GM19240 (cell line): Measurements from ENCODE around the gene NIP7.
"Not testable (repeated sequence)": the region's sequence is repeated elsewhere in the genome, so short reads cannot be mapped to it uniquely, and the experiment has no call there.

ENCODE experiments used
- DNase-seq: peaks from one replicate; pipeline ENCODE4 v3.0.0; 2011; ENCODE audit warnings: low spot score; ENCODE audit not compliant: insufficient read length

NIP7 gene

GRCh38 chr16:69339289-69340094 is at the start of gene NIP7, which contains the start of gene COG8:
TSS of gene NIP7 (plus strand) at chr16:69339772. CDS start at chr16:69339830, 58 bp downstream.
TSS of gene COG8 (minus strand) at chr16:69339564. CDS start at chr16:69339552, 12 bp downstream.
- DNase-seq: peak; percentile 83

DNA sequence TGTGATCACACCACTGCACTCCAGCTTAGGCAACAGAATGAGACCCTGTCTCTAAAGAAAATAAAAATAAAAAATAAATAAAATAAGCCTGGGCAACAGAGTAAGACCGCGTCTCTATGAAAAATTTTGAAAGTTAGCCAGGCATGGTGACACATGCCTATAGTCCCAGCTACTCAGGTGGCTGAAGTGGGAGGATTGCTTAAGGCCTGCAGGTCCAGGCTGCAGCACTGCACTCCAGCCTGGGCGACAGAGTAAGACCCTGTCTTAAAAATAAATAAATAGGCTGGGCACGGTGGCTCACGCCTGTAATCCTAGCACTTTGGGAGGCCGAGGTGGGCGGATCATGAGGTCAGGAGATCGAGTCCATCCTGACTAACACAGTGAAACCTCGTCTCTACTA is 47.9 kb upstream of the NIP7 start:
- DNase-seq: not testable (repeated sequence)

DNA sequence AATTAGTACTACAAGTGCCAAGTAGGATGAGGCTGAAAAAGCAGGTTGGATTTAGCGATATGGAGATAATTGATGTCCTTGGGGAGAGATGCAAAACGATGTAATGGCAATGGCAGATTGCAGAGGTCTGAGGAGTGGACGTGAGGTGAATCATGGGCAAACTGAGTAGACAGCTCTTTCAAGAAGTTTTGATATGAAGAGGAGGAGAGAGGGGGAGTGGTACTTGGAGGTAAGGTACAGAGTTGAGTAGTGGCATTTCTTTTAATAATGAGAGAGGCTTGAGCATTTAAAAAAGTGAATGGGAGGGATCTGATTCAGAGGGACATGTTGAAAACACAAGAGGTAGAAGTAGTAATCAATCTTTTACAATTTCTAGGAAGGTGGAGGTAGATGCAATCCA is 46.2 kb upstream of the NIP7 start:
- no peak for DNase-seq

DNA sequence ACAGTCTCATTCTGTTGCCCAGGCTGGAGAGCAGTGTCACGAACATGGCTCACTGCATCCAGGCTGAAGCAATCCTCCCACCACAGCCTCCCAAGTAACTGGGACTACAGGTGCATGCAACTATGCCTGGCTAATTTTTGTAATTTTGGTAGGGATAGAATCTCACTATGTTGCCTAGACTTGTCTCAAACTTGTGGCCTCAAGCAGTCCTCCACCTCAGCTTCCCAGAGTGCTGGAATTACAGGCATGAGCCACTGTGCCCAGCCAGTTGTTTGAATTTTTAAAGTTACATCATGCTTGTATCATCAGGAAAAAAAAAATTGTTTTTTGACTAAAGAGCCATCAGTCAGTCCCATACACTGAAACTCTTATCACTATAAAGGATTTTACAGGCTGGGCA is 45.5 kb upstream of the NIP7 start:
- DNase-seq: no peak

DNA sequence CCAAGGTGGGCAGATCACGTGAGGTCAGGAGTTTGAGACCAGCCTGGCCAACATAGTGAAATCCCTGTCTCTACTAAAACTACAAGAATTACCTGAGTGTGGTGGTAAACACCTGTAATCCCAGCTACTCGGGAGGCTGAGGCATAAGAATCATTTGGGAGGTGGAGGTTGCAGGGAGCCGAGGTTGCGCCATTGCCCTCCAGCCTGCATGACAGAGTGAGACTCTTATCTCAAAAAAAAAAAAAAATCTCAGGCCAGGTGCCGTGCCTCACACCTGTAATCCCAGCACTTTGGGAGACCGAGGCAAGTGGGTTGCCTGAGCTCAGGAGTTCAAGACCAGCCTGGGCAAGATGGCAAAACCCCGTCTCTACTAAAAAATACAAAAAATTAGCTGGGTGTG is 42.8 kb upstream of the NIP7 start:
- not testable (repeated sequence) for DNase-seq

- no peak for DNase-seq
These were observed 41.3 kb upstream of the NIP7 start for GRCh38 chr16:69298261-69298660.

- no peak for DNase-seq
These were observed 38.4 kb upstream of the NIP7 start for GRCh38 chr16:69301187-69301586.

DNA sequence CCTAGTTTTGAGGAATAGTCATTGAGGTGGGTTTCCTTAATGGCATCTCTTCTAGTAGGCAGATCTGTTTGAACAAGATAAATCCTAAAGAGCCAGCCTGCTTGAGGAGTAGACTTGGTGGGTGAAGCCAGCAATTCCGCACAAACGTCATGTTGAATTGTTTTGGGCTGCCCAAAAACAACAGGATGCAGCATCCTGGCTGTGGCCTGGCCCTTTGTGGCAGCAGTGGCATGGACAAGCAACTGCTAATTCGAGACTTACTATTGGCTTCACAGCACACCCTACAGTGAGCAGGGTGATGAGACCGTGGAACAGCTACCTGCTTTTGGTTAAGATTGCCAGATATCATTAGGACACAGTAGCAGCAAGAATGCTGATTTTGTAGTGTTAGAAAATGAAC is 37.7 kb upstream of the NIP7 start:
- DNase-seq: no peak

- DNase-seq: no peak
These were observed 37.3 kb upstream of the NIP7 start for GRCh38 chr16:69302301-69302700.

GRCh38 chr16:69306031-69306430 is 33.5 kb upstream of the NIP7 start:
- no peak for DNase-seq

- DNase-seq: no peak
These were observed 32.5 kb upstream of the NIP7 start for GRCh38 chr16:69307091-69307490.

DNA sequence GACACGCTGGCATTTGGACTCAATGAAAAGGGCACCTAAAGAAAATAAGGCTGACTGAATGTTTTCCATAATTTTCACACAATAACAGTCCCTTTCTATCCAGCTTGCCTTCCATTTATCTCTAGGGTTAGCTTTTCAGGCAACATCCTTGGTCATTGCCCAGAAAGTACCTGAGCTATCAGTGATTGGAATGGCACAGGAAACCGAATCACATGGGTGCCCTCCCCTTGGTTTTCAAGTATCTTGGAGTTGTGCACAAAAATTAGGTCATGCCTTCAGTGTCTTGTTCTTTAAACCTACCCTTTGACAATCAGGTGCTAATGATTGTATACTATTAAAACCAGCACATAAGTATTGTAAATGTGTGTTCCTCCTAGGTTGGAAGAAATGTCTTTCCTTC is 31.7 kb upstream of the NIP7 start:
- no peak for DNase-seq

- DNase-seq: no peak
These were observed 30.3 kb upstream of the NIP7 start for GRCh38 chr16:69309316-69309715.

DNA sequence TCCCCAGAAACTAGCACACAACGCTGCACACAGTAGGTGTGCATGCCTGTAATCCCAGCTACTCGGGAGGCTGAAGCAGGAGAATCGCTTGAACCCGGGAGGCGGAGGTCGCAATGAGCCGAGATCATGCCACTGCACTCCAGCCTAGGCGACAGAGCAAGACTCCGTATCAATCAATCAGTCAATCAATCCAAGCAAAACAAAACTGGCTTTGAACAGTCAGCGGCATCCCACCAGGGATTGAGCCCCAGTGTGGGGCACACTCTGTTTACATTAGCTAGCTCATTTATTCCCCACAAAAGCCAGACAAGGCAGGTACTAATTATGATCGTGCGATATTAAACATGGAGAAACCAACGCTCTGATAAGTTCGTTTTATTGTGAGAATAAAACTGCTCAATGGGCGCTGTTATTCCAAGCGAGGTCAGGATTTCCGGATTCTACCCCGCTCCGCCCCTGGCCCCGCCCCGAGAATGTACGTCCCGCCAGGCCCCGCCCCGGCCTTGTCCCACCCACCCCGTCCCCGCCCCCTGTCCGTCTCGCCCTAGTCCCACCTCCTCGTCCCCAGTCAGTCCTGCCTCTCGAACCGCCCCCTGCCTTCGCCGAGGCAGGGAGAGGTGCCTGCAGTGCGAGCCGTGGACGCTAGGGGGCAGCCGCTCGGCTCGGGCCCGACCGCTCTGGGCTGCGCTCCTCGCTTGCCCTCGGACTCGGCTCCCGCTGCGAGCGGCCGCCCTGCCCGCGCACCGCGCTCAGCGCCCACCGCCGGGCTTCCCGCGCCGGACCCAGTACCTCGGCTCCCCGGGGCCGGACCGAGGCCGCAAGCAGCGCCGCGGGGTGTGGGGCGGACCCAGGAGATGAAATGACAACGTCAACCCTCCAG is 28.7 kb upstream of the NIP7 start, which contains the start of gene VPS4A:
TSS of gene VPS4A (plus strand) at position 698 of the 880 bp plus-strand sequence. CDS start at position 860, 162 bp downstream.
- peak; percentile 94 for DNase-seq

GRCh38 chr16:69311533-69312387 is 27.8 kb upstream of the NIP7 start:
- DNase-seq: peak; percentile 44

GRCh38 chr16:69313469-69313868 is 26.1 kb upstream of the NIP7 start:
- no peak for DNase-seq

GRCh38 chr16:69314534-69314933 is 25.0 kb upstream of the NIP7 start:
- DNase-seq: no peak

DNA sequence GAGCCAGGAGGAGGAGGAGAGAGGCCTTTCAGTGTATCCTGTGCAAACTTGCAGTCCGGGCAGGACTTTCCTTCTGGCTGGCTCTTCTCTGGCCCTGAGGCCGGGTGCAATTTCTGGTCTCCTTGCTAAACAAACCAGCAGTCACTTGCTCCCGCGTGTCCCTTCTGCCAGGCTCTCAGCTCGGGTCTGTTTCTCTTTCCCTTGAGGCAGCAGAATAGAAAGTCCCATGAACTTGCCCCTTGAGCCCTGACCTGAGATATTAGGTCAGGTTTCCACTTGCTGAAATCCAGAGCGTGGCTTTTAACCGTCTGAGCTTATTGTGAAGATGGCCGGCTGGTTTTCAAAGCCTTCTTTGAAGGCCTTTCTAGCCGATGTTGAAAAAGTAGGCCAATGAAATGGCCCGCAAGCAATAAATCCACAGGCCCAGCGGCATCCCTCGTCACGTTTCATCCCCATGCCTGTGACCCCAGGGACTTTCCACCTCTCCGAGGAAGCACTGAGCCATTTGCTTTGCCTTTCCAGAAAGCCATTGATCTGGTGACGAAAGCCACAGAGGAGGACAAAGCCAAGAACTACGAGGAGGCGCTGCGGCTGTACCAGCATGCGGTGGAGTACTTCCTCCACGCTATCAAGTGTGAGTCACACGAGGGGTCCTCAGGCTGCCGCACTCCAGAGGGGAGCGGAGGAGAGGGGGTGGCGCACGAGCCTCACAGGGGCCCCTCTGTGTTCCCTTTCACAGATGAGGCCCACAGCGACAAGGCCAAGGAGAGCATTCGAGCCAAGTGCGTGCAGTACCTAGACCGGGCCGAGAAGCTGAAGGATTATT is 23.9 kb upstream of the NIP7 start:
- DNase-seq: no peak

GRCh38 chr16:69316595-69317034 is 23.0 kb upstream of the NIP7 start:
- no peak for DNase-seq

DNA sequence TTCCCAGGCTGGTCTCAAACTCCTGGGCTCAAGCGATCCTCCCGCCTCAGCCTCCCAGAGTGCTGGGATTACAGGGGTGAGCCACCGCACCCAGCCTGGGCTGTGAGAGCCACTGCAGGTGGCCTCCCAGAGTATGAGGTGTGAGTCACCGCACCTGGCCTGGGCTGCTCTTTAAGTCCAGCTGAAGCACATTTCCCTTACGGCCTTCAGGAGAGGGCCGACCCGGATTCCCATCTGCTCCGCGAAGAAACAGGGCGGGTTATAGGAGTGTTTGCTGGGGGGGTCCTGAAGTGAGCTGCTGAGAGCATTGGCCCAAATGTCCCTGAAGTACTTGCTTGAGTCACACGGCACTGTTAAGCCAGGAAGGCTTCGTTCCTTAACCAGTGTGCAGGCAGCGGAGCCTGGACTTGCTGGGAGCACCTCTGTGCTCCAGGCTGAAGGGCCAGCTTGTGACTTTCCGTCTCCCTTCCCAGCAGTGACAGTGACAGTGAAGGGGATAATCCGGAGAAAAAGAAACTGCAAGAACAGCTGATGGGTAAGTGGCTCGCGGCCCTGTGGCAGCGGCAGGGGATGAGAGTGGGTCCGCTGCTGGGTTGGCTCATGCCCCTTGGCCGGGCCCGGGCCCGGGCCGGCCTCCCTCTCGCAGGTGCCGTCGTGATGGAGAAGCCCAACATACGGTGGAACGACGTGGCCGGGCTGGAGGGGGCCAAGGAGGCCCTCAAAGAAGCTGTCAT is 21.2 kb upstream of the NIP7 start:
- DNase-seq: no peak
